Panc1 (cell line): ENCODE measurements around the gene KDM4B. TPM values are rescaled to one million over a fixed set of nuclear protein-coding genes. Genes with fewer than 3 reads are reported as not detected.

ENCODE experiments used
- ATAC-seq: fragments of 200-7000 bp; cut with Tn5 transposase; 2 replicates; pipeline ENCODE4 v1.9.1; 2020; ENCODE audit warnings: mild to moderate bottlenecking, moderate library complexity
- BruUV-seq: library from RNA; stranded (reverse); fragments of 400-500 nt; replicated peaks from 2 replicates; lab custom pipeline; 2021; lab: Mats Ljungman, UMichigan
- CTCF ChIA-PET: fragments of 300-600 bp; sonication (Branson Sonifier 250); formaldehyde crosslinking; loops from one replicate; lab custom pipeline; 2022; ENCODE audit warnings: antibody characterized with exemption; lab: Charles Lee
- POLR2A ChIA-PET: fragments of 300-600 bp; sonication (Branson Sonifier 250); formaldehyde crosslinking; loops from one replicate; lab custom pipeline; 2022; ENCODE audit warnings: antibody characterized with exemption; lab: Charles Lee
- DNase-seq: peaks from one replicate; pipeline ENCODE4 v3.0.0-alpha.2; 2010; ENCODE audit warnings: low read depth, low spot score
- H3K27ac ChIP-seq: 2 replicates; pipeline ENCODE4 v1.5.1; 2011; ENCODE audit warnings: mild to moderate bottlenecking, low read length, inconsistent platforms
- H3K27me3 ChIP-seq: fragments of 200-500 bp; sonication (Bioruptor generic); 2 replicates; pipeline ENCODE4 v1.6.0; 2014; ENCODE audit warnings: low read length, inconsistent platforms; ENCODE audit not compliant: control insufficient read depth, insufficient read depth
- H3K36me3 ChIP-seq: fragments of 200-500 bp; sonication (Bioruptor generic); 2 replicates; pipeline ENCODE4 v1.5.1; 2014; ENCODE audit warnings: inconsistent platforms, mild to moderate bottlenecking, low read length, moderate library complexity; ENCODE audit not compliant: control insufficient read depth, insufficient read depth
- H3K4me1 ChIP-seq: 2 replicates; pipeline ENCODE4 v1.5.1; 2011; ENCODE audit warnings: inconsistent platforms, mild to moderate bottlenecking, low read length, moderate library complexity; ENCODE audit not compliant: control insufficient read depth, insufficient read depth
- H3K4me3 ChIP-seq, 2 experiments: 2 replicates each; pipeline ENCODE4 v1.5.1; 2011 to 2012; ENCODE audit warnings: low read depth in 2 of 2, low read length in 2 of 2, mild to moderate bottlenecking in 2 of 2, inconsistent platforms in 1 of 2, moderate library complexity in 1 of 2
- H3K9me3 ChIP-seq: fragments of 200-500 bp; sonication (Bioruptor generic); 2 replicates; pipeline ENCODE4 v1.5.1; 2014; ENCODE audit warnings: low read depth, mild to moderate bottlenecking, inconsistent platforms, low read length, moderate library complexity; ENCODE audit not compliant: control insufficient read depth, insufficient read depth
- CTCF ChIP-seq: fragments of 450-650 bp; IDR thresholded peaks from 2 replicates; pipeline ENCODE4 v1.5.1; 2017; ENCODE audit warnings: mild to moderate bottlenecking
- POLR2AphosphoS5 ChIP-seq: IDR thresholded peaks from 2 replicates; pipeline ENCODE4 v1.6.1; 2012; ENCODE audit warnings: mild to moderate bottlenecking, low read depth, low read length, moderate library complexity
- REST ChIP-seq, 2 experiments: IDR thresholded peaks; 2 replicates each; pipeline ENCODE4 v1.6.1; 2011 to 2012; ENCODE audit warnings: low read depth in 2 of 2, control low read depth in 1 of 2, low read length in 1 of 2, mild to moderate bottlenecking in 1 of 2, moderate library complexity in 1 of 2; ENCODE audit not compliant: insufficient read depth in 1 of 2
- SIN3A ChIP-seq: IDR thresholded peaks from 2 replicates; pipeline ENCODE4 v1.6.1; 2012; ENCODE audit warnings: low read depth, mild to moderate bottlenecking, low read length, moderate library complexity, borderline replicate concordance; ENCODE audit not compliant: insufficient read depth
- TCF7L2 ChIP-seq: IDR thresholded peaks from 2 replicates; pipeline ENCODE4 v1.6.1; 2011; ENCODE audit warnings: mild to moderate bottlenecking, low read depth, low read length, inconsistent platforms
- in situ Hi-C: cut with HindIII; loops from 2 replicates; pipeline ENCODE4 v1.10.0; 2016; ENCODE audit warnings: low sequenced_read_pairs, low pct_unique_long_range_greater_than_20kb
- intact Hi-C: fragments of 100-400 bp; cut with micrococcal nuclease; formaldehyde crosslinking; loops from one replicate; pipeline ENCODE4 v1.10.0; 2022; ENCODE audit not compliant: unreplicated experiment
- total RNA-seq: library from RNA; stranded (reverse); gene quantifications from one replicate; pipeline ENCODE4 v1.2.1, GENCODE V29; 2021; ENCODE audit not compliant: unreplicated experiment

Gene KDM4B
- total RNA-seq, 1 experiment from 2014 or later = 18.4 TPM

- in situ Hi-C loops = no loop called here
- CTCF ChIA-PET = interaction anchor here (0.9 kb wide), 1 partner anchor 13 kb away, joined by 3 read pairs; no protein-coding TSS in a partner anchor
- DNase-seq = no peak
- no peak for ATAC-seq
- no peak overlapping the region for H3K4me3 ChIP-seq
- H3K27me3 ChIP-seq = no peaks in the 10 kb centered on the region
- BruUV-seq = no TSS peak
- POLR2A ChIA-PET = no interaction called here
- H3K27ac ChIP-seq = no peak overlapping the region
- no peaks in the 10 kb centered on the region for H3K9me3 ChIP-seq
- TF ChIP-seq SIN3A = no peak
- no peak for TF ChIP-seq CTCF
- no peak for TF ChIP-seq TCF7L2
- no peak for TF ChIP-seq REST (IDR thresholded peaks at IDR 0.05; ENCODE audit: insufficient read depth in 1 of 2, low read depth in 2 of 2, low read length in 1 of 2)
- TF ChIP-seq POLR2AphosphoS5 = no peak
- no peaks in the 10 kb centered on the region for H3K36me3 ChIP-seq
- no peaks in the 10 kb centered on the region for H3K4me1 ChIP-seq
- intact Hi-C loops = no loop called here
These were observed 71.7 kb downstream of the KDM4B start for GRCh38 chr19:5040544-5041167.

GRCh38 chr19:5041168-5041912 lies 72.4 kb downstream of the KDM4B start:
- intact Hi-C loops = no loop called here
- no peak overlapping the region for H3K27ac ChIP-seq
- ChIA-PET POLR2A (no interaction called here), CTCF (interaction anchor here (0.9 kb wide), 1 partner anchor 14 kb away, joined by 3 read pairs; no protein-coding TSS in a partner anchor)
- no peaks in the 10 kb centered on the region for H3K27me3 ChIP-seq
- H3K36me3 ChIP-seq = no peaks in the 10 kb centered on the region
- BruUV-seq = no TSS peak
- peaks cover 3% of the 10 kb centered on the region for H3K4me1 ChIP-seq
- H3K9me3 ChIP-seq = no peaks in the 10 kb centered on the region
- DNase-seq (no peak), ATAC-seq (no peak)
- no peak overlapping the region for H3K4me3 ChIP-seq
- in situ Hi-C loops = no loop called here
- TF ChIP-seq CTCF (no peak), POLR2AphosphoS5 (no peak), TCF7L2 (no peak), REST (IDR thresholded peaks at IDR 0.05; ENCODE audit: insufficient read depth in 1 of 2, low read depth in 2 of 2, low read length in 1 of 2) (no peak), SIN3A (no peak)
